Astrocyte (in vitro differentiated cells and primary cell): ENCODE results near the gene PDE4A. TPM values are rescaled to one million over a fixed set of nuclear protein-coding genes. Genes with fewer than 3 reads are reported as not detected.
A peak's percentile ranks its signal among the peaks of the same experiment; 100 is the strongest.

ENCODE experiments used
- DNase-seq: peaks from one replicate; pipeline ENCODE4 v3.0.0-alpha.2; 2010; ENCODE audit warnings: low read depth
- FAIRE-seq: peaks from 2 replicates; lab custom pipeline; 2011; peaks lifted over from hg19 to GRCh38; lab: Jason Lieb, UNC
- H2AFZ ChIP-seq: 2 replicates; pipeline ENCODE4 v1.6.0; 2012; ENCODE audit warnings: low read depth, low read length, inconsistent platforms
- H3K27ac ChIP-seq: 2 replicates; pipeline ENCODE4 v1.5.1; 2011; ENCODE audit warnings: low read depth, low read length, inconsistent platforms
- H3K27me3 ChIP-seq: 2 replicates; pipeline ENCODE4 v1.6.0; 2011; ENCODE audit warnings: low read length, inconsistent platforms; ENCODE audit not compliant: insufficient read depth
- H3K36me3 ChIP-seq: 2 replicates; pipeline ENCODE4 v1.5.1; 2011; ENCODE audit warnings: low read length, inconsistent platforms; ENCODE audit not compliant: insufficient read depth
- H3K4me1 ChIP-seq: 2 replicates; pipeline ENCODE4 v1.5.1; 2011; ENCODE audit warnings: low read length, inconsistent platforms; ENCODE audit not compliant: insufficient read depth
- H3K4me2 ChIP-seq: 2 replicates; pipeline ENCODE4 v1.6.0; 2012; ENCODE audit warnings: low read length, inconsistent platforms
- H3K4me3 ChIP-seq: 2 replicates; pipeline ENCODE4 v1.5.1; 2011; ENCODE audit warnings: low read depth, mild to moderate bottlenecking, low read length, inconsistent platforms; ENCODE audit not compliant: insufficient read depth
- H3K79me2 ChIP-seq: 2 replicates; pipeline ENCODE4 v1.6.0; 2012; ENCODE audit warnings: mild to moderate bottlenecking, low read length, inconsistent platforms; ENCODE audit not compliant: insufficient read depth
- H3K9ac ChIP-seq: 2 replicates; pipeline ENCODE4 v1.6.0; 2012; ENCODE audit warnings: mild to moderate bottlenecking, low read length, inconsistent platforms
- H3K9me3 ChIP-seq: 2 replicates; pipeline ENCODE4 v1.5.1; 2012; ENCODE audit warnings: low read depth, mild to moderate bottlenecking, low read length, inconsistent platforms; ENCODE audit not compliant: insufficient read depth
- H4K20me1 ChIP-seq: 2 replicates; pipeline ENCODE4 v1.6.0; 2012; ENCODE audit warnings: low read length, inconsistent platforms; ENCODE audit not compliant: insufficient read depth
- H3K27ac Mint-ChIP-seq: one replicate; pipeline ENCODE4 v1.8.0; 2021; ENCODE audit warnings: mild to moderate bottlenecking, mixed read lengths; ENCODE audit not compliant: unreplicated experiment
- H3K27me3 Mint-ChIP-seq: one replicate; pipeline ENCODE4 v1.8.0; 2021; ENCODE audit warnings: low read depth, mixed read lengths; ENCODE audit not compliant: unreplicated experiment
- H3K36me3 Mint-ChIP-seq: one replicate; pipeline ENCODE4 v1.8.0; 2021; ENCODE audit warnings: low read depth, mixed read lengths; ENCODE audit not compliant: unreplicated experiment
- H3K4me1 Mint-ChIP-seq: one replicate; pipeline ENCODE4 v1.8.0; 2021; ENCODE audit warnings: low read depth, mixed read lengths; ENCODE audit not compliant: unreplicated experiment
- H3K4me3 Mint-ChIP-seq: one replicate; pipeline ENCODE4 v1.8.0; 2021; ENCODE audit warnings: mild to moderate bottlenecking, moderate library complexity, mixed read lengths; ENCODE audit not compliant: unreplicated experiment
- H3K9me3 Mint-ChIP-seq: one replicate; pipeline ENCODE4 v1.8.0; 2021; ENCODE audit warnings: mild to moderate bottlenecking, mixed read lengths; ENCODE audit not compliant: unreplicated experiment
- EZH2 ChIP-seq: IDR thresholded peaks from 2 replicates; pipeline ENCODE4 v1.6.1; 2012; ENCODE audit warnings: mild to moderate bottlenecking, low read length, inconsistent platforms; ENCODE audit not compliant: insufficient read depth
- total RNA-seq: library from RNA; stranded (reverse); gene quantifications from 2 replicates; pipeline ENCODE4 v1.2.1, GENCODE V29; 2021
- TF ChIP-seq, protein P1 (sequence below): IDR thresholded peaks from 2 replicates; pipeline ENCODE4 v1.5.1; 2011; ENCODE audit warnings: low read depth, mild to moderate bottlenecking, inconsistent platforms, low read length, moderate library complexity; ENCODE audit not compliant: insufficient read depth

The PDE4A gene
- total RNA-seq, 1 donor from 2014 or later = 3.2 TPM

DNA sequence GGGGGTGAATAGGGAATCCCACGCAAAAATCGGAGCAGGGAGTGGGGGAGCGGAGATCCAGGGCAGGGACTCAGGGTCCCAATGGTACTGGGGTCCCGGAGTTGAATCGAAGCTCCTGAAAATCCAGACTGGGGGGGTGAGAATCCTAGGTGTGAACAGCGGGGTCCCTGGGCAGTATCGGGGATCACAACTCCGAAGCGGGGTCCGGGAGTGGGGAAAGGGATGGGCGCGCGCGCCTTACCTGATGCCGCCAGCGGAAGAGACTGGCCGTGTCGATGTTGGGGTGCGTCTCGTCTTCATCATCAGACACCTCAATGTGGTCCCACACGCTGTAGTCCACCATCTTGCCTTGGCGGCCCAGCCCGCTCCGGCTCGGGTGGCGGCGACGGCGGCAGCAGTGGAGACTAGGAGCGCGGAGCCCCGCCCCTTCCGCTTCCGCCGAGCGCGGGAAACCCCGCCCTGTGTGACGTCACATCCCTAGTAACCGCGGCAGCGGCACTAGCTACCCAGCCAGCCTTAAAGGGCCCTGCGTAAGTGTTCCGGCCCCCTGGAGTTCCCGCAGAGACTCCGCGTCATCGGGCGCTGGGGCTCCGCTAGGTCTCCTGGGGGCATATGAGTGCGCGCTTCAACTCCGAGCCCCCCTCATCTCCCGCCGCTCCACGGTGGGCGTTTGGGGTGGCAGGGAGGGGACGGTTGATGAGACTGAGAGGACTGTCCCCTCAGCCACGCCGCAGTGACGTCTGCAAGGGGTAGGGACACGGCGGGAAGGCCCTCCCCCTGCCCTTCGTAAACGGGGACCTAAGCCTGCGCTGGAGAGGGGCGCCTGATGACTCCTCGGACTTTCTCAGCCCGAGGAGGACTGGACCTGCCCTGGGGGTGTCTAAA, 17.0 kb upstream of the PDE4A start, which contains the start of gene CDC37:
Gene CDC37 (minus strand): TSS at position 406 of the 885 bp plus-strand sequence. CDS start 63 bp downstream, at position 343.
- FAIRE-seq (no peak), DNase-seq (peak; percentile 88)
- peaks cover 24% of the 10 kb centered on the region for H3K4me1 ChIP-seq
- TF ChIP-seq, protein P1, sequence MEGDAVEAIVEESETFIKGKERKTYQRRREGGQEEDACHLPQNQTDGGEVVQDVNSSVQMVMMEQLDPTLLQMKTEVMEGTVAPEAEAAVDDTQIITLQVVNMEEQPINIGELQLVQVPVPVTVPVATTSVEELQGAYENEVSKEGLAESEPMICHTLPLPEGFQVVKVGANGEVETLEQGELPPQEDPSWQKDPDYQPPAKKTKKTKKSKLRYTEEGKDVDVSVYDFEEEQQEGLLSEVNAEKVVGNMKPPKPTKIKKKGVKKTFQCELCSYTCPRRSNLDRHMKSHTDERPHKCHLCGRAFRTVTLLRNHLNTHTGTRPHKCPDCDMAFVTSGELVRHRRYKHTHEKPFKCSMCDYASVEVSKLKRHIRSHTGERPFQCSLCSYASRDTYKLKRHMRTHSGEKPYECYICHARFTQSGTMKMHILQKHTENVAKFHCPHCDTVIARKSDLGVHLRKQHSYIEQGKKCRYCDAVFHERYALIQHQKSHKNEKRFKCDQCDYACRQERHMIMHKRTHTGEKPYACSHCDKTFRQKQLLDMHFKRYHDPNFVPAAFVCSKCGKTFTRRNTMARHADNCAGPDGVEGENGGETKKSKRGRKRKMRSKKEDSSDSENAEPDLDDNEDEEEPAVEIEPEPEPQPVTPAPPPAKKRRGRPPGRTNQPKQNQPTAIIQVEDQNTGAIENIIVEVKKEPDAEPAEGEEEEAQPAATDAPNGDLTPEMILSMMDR = no peak
- TF ChIP-seq EZH2 = no peak
- peak within 1 kb of the TSS; percentile 99 for H3K9ac ChIP-seq
- peaks cover 16% of the 10 kb centered on the region for H3K4me1 Mint-ChIP-seq
- H3K4me3 ChIP-seq = peak within 1 kb of the TSS; percentile 99
- peak within 1 kb of the TSS; percentile 92 for H3K4me2 ChIP-seq
- peak within 1 kb of the TSS; percentile 94 for H3K27ac Mint-ChIP-seq
- peak within 1 kb of the TSS; percentile 99 for H3K4me3 Mint-ChIP-seq
- H4K20me1 ChIP-seq = peaks cover 43% of the 10 kb centered on the region
- no peaks in the 10 kb centered on the region for H3K9me3 ChIP-seq
- H3K9me3 Mint-ChIP-seq = no peaks in the 10 kb centered on the region
- peaks cover 12% of the 10 kb centered on the region for H3K27me3 Mint-ChIP-seq
- peak within 1 kb of the TSS; percentile 99 for H2AFZ ChIP-seq
- H3K79me2 ChIP-seq = peaks cover 50% of the 10 kb centered on the region
- H3K27ac ChIP-seq = peak within 1 kb of the TSS; percentile 78
- peaks cover 11% of the 10 kb centered on the region for H3K36me3 Mint-ChIP-seq
- H3K36me3 ChIP-seq = peaks cover 7% of the 10 kb centered on the region
- H3K27me3 ChIP-seq = peaks cover 2% of the 10 kb centered on the region

DNA sequence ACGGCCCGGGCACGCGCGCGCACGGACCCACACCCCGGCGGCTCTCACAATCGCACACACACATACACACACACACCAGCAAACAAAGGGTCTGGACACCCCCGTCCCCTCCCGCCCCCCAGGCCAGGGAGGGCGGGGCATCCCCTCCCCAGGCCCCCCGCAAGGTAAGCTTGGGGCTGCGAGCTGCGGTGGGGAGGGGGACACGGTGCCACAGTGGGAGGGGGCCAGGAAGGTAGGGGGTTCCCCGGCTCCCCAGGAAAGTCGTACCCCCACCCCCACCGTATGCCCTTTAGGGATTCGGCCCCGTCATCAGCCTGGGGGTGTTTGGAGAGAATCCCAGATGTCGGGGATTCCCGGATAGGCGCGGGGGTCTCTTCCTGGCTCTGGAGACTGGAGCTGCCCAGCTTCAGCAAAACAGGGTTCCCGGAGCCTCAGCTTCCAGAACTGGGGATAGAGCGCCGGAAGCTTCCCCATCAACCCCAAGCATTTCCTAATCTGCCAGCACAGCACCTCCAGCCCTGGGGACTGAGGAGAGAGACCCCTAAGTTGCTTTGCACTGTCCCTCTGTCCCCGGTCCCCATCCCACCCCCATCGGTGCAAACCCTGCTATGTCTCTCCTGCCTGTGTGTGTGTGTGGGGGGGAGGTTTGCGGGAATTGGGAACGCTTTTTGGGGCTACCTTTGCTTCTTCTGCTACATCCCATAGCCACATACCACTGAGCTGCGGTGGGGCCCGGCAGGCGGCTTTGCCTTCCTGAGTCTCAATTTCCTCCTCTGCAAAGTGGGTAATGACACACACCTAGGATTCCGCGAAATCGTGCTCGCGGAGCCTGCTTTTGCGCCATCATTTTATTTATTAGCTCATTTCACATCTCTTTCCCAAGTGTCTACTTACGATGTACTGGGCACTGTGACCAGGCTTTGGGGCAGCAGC, 15.2 kb upstream of the PDE4A start:
- peak overlapping the region; percentile 92 for H3K4me2 ChIP-seq
- Mint-ChIP-seq H3K9me3 (peaks cover 2% of the 10 kb centered on the region), H3K4me1 (peaks cover 21% of the 10 kb centered on the region), H3K27me3 (peaks cover 12% of the 10 kb centered on the region), H3K36me3 (peaks cover 8% of the 10 kb centered on the region), H3K27ac (no peak overlapping the region), H3K4me3 (peak overlapping the region; percentile 99)
- peak overlapping the region; percentile 99 for H2AFZ ChIP-seq
- H3K9me3 ChIP-seq = no peaks in the 10 kb centered on the region
- no peak overlapping the region for H3K27ac ChIP-seq
- peaks cover 2% of the 10 kb centered on the region for H3K27me3 ChIP-seq
- DNase-seq = no peak
- H3K4me1 ChIP-seq = peaks cover 31% of the 10 kb centered on the region
- H3K9ac ChIP-seq = peak overlapping the region; percentile 99
- peaks cover 32% of the 10 kb centered on the region for H3K79me2 ChIP-seq
- peaks cover 5% of the 10 kb centered on the region for H3K36me3 ChIP-seq
- peak overlapping the region; percentile 99 for H3K4me3 ChIP-seq
- TF ChIP-seq EZH2 = peak; percentile 42
- TF ChIP-seq, protein P1 = no peak
- no peak for FAIRE-seq
- peaks cover 30% of the 10 kb centered on the region for H4K20me1 ChIP-seq
